KMS-11 (cell line): ENCODE data around the gene PSMA7.
A peak's percentile ranks its signal among the peaks of the same experiment; 100 is the strongest.

Experiments
- H2AFZ ChIP-seq: fragments of 200-600 bp; sonication (generic); 2 replicates; pipeline ENCODE4 v1.6.1; 2016; ENCODE audit warnings: antibody characterized with exemption, mixed run types, low read depth
- H3K27ac ChIP-seq: fragments of 200-600 bp; sonication (generic); 2 replicates; pipeline ENCODE4 v1.6.1; 2016; ENCODE audit warnings: mild to moderate bottlenecking, mixed run types
- H3K27me3 ChIP-seq: fragments of 200-600 bp; sonication (generic); 2 replicates; pipeline ENCODE4 v1.6.1; 2017; ENCODE audit warnings: mild to moderate bottlenecking, low read depth, mixed run types, moderate library complexity; ENCODE audit not compliant: insufficient read depth
- H3K36me3 ChIP-seq: fragments of 200-600 bp; sonication (generic); 2 replicates; pipeline ENCODE4 v1.6.1; 2017; ENCODE audit warnings: mild to moderate bottlenecking, mixed run types; ENCODE audit not compliant: insufficient read depth
- H3K4me1 ChIP-seq: fragments of 200-600 bp; sonication (generic); 2 replicates; pipeline ENCODE4 v1.6.1; 2016; ENCODE audit warnings: mild to moderate bottlenecking, low read depth, mixed run types; ENCODE audit not compliant: poor library complexity, severe bottlenecking
- H3K4me2 ChIP-seq: fragments of 200-600 bp; sonication (generic); 2 replicates; pipeline ENCODE4 v1.7.0; 2016; ENCODE audit warnings: mild to moderate bottlenecking, mixed run types
- H3K4me3 ChIP-seq: fragments of 200-600 bp; sonication (generic); IDR thresholded peaks from 2 replicates; pipeline ENCODE4 v1.6.1; 2017; ENCODE audit warnings: low read depth, low read length, mixed read lengths; ENCODE audit not compliant: insufficient read depth
- H3K79me2 ChIP-seq: fragments of 200-600 bp; sonication (generic); 2 replicates; pipeline ENCODE4 v1.6.1; 2016; ENCODE audit warnings: low read depth, mixed run types; ENCODE audit not compliant: insufficient read depth
- H3K9ac ChIP-seq: fragments of 200-600 bp; sonication (generic); 2 replicates; pipeline ENCODE4 v1.6.1; 2016; ENCODE audit warnings: mild to moderate bottlenecking, mixed run types
- H4K20me1 ChIP-seq: fragments of 200-600 bp; sonication (generic); 2 replicates; pipeline ENCODE4 v1.6.1; 2016; ENCODE audit warnings: mild to moderate bottlenecking, mixed run types; ENCODE audit not compliant: insufficient read depth
- CTCF ChIP-seq: fragments of 200-600 bp; sonication (generic); conservative IDR thresholded peaks from 2 replicates; pipeline ENCODE4 v1.6.1; 2017; ENCODE audit warnings: low read depth, mild to moderate bottlenecking, antibody characterized with exemption, low read length, moderate library complexity, mixed read lengths

The PSMA7 gene

DNA sequence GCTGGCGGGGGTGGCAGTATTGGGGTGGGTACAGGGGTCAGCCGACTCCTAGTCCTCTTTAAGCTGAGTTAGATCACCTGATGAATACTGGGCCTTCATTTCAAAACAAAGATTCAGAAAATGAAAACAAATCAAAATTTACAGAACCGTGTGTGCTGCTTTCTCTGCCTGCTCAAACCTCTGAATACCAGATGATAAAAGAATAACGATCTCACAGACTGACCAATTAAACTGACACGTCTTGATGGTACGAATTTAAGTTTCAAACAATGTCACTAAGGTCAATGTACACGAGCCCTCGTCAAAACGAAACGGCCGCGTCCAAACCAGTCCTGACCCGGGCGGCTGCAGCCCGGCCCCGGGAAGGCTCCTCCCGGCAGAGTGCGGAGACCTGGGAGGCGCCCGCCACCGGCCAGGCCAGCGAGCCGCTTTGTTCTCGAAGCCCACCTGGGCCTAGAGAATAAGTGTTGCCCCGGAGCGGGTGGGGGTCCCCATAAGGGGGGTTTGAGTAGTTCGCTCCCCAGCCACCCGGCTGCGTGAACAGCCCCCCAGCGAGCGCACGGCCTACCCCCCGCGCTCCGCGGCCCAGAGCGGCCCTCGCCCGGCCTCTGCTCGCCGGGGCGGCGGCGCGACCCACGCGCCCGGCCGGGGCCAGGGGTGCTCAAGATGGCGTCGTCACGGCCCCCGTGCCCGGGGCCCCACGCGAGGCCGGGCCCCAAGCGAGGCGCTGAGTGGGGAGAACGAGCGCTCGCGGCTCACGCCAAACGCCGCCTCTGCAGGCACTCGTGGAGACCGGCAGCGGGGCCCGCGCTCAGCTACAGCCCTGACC lies 728 bp downstream of the PSMA7 start:
- H4K20me1 ChIP-seq = peaks cover 28% of the 10 kb centered on the region
- H3K4me2 ChIP-seq = peak overlapping the region; percentile 100
- peaks cover 16% of the 10 kb centered on the region; the same call in 1 of the 2 replicates for H3K36me3 ChIP-seq

DNA sequence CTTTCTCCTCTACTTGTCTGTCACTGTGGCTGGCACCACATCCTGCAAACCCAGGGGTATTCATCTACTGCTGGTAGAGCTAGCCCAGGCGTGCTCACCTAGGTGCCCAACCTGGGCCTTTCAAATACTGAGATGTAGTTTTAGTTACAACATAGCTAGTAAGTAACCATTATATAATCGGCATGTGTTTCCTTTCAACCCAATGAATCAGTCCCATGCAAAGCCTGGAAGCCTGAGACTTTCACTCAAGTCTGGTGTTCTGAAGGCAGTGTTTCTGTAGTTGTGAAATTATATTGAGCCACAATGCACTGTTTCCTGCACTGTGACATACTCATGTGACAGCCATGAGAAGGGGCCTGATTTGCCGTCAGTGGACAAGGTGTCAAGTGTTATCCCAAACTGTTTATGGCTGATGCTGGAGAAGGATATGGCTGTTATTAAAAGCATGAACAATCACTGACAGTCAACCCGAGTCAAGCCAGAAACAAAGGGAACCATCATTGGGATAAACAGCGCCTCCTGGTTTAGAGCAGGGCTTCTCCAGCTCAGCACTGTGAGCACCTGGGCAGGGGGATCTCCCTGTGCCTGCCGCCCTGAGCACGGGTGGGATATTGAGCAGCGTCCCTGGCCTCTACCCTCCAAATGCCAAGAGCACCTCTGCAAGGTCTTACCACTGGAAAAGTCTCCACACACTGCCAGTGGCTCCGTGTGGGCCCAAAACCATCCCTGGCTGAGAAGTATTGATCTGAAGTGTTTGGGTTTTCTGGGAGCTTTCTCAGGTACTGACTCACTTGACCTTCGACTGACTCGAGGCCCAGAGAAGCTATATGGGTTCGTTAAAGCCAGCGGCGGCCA lies 1.6 kb downstream of the PSMA7 start:
- H3K36me3 ChIP-seq = peaks cover 16% of the 10 kb centered on the region; the same call in 1 of the 2 replicates
- H3K4me3 ChIP-seq = no peak overlapping the region
- peaks cover 28% of the 10 kb centered on the region for H4K20me1 ChIP-seq
- H3K79me2 ChIP-seq = peaks cover 62% of the 10 kb centered on the region
- peaks cover 24% of the 10 kb centered on the region for H3K4me1 ChIP-seq
- peak overlapping the region; percentile 87 for H3K9ac ChIP-seq
- no peak overlapping the region for H2AFZ ChIP-seq
- peak; percentile 53; the same call in 1 of the 2 replicates for TF ChIP-seq CTCF
- peak overlapping the region; percentile 100 for H3K4me2 ChIP-seq
- H3K27ac ChIP-seq = peak overlapping the region; percentile 64; the same call in 1 of the 2 replicates
- no peaks in the 10 kb centered on the region for H3K27me3 ChIP-seq

More for the DNA sequence above, 728 bp downstream of the PSMA7 start:
- Histone ChIP-seq H3K4me3 (no peak overlapping the region), H3K4me1 (peaks cover 24% of the 10 kb centered on the region), H2AFZ (0 out of 2 replicates have a peak overlapping the region, but pooled peaks have one; percentile 18), H3K27ac (peak overlapping the region; percentile 64), H3K27me3 (no peaks in the 10 kb centered on the region), H3K9ac (peak overlapping the region; percentile 87), H3K79me2 (peaks cover 71% of the 10 kb centered on the region)
- no peak for TF ChIP-seq CTCF

GRCh38 chr20:62141043-62141396 lies 2.2 kb downstream of the PSMA7 start:
- no peak overlapping the region for H3K9ac ChIP-seq
- peaks cover 24% of the 10 kb centered on the region for H3K4me1 ChIP-seq
- H3K27ac ChIP-seq = no peak overlapping the region
- peaks cover 28% of the 10 kb centered on the region for H4K20me1 ChIP-seq
- H3K4me3 ChIP-seq = no peak overlapping the region
- peaks cover 56% of the 10 kb centered on the region for H3K79me2 ChIP-seq
- H3K27me3 ChIP-seq = no peaks in the 10 kb centered on the region
- H2AFZ ChIP-seq = no peak overlapping the region
- TF ChIP-seq CTCF = no peak
- peaks cover 16% of the 10 kb centered on the region; the same call in 1 of the 2 replicates for H3K36me3 ChIP-seq
- H3K4me2 ChIP-seq = peak overlapping the region; percentile 100

DNA sequence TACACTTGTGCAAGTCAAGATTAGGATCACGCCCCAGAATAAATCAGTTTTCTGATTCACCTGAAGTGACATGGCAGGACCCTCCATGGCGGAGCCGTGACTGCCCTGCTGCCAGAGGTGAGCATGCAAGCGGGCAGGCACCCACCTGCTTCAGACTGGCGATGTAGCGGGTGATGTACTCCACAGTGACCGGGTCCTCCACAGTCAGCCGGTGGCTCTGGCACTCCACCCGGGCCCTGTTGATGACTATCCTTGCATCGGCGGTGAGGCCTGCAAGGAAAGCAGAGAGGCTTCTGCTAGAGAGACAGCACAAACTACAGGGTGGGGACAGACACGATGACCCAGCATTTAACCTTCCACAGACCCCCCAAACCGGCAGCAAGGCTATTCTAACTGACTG lies 3.6 kb downstream of the PSMA7 start:
- Histone ChIP-seq H3K4me2 (no peak overlapping the region), H3K36me3 (peaks cover 16% of the 10 kb centered on the region; the same call in 1 of the 2 replicates), H3K4me3 (no peak overlapping the region), H3K27ac (no peak overlapping the region), H4K20me1 (peaks cover 28% of the 10 kb centered on the region), H3K9ac (no peak overlapping the region), H3K27me3 (no peaks in the 10 kb centered on the region), H2AFZ (no peak overlapping the region), H3K79me2 (peaks cover 42% of the 10 kb centered on the region), H3K4me1 (peaks cover 18% of the 10 kb centered on the region)
- TF ChIP-seq CTCF = no peak
